Subcutaneous abdominal adipose tissue (tissue), 5 donors: ENCODE measurements around the gene GNLY.

Source experiments
- H3K27ac ChIP-seq: one replicate; pipeline ENCODE4 v1.7.0; 2013; ENCODE audit warnings: low read depth, mild to moderate bottlenecking, inconsistent platforms, low read length, moderate library complexity
- H3K27me3 ChIP-seq, 5 donors: one replicate each; pipeline ENCODE4 v1.7.0; 2013; ENCODE audit warnings: low read length in 5 of 5, inconsistent platforms in 1 of 5; ENCODE audit not compliant: control insufficient read depth in 5 of 5, insufficient read depth in 4 of 5
- H3K36me3 ChIP-seq, 5 donors: one replicate each; pipeline ENCODE4 v1.7.0; 2013; ENCODE audit warnings: low read length in 5 of 5; ENCODE audit not compliant: control insufficient read depth in 5 of 5, insufficient read depth in 5 of 5
- H3K4me1 ChIP-seq, 5 donors: one replicate each; pipeline ENCODE4 v1.7.0; 2013; ENCODE audit warnings: low read length in 5 of 5, mild to moderate bottlenecking in 3 of 5, moderate library complexity in 1 of 5; ENCODE audit not compliant: control insufficient read depth in 5 of 5, insufficient read depth in 5 of 5
- H3K4me3 ChIP-seq, 5 donors: one replicate each; pipeline ENCODE4 v1.7.0; 2013; ENCODE audit warnings: low read length in 5 of 5, low read depth in 1 of 5
- H3K9ac ChIP-seq, 5 donors: one replicate each; pipeline ENCODE4 v1.7.0; 2013; ENCODE audit warnings: low read length in 5 of 5, mild to moderate bottlenecking in 4 of 5, moderate library complexity in 3 of 5
- H3K9me3 ChIP-seq, 5 donors: one replicate each; pipeline ENCODE4 v1.7.0; 2013; ENCODE audit warnings: low read length in 5 of 5; ENCODE audit not compliant: control insufficient read depth in 5 of 5
- donor health status: healthy.
- donor health status: healthy.
- donor health status: healthy.
- donor health status: healthy.
- donor health status: healthy.

The GNLY gene

GRCh38 chr2:85706599-85707296 lies 12.6 kb downstream of the GNLY start:
- Histone ChIP-seq H3K4me1 (peaks cover 20 to 66% (median 61%) of the 10 kb centered on the region in 5 donors), H3K9ac (no peak overlapping the region), H3K27ac (peak overlapping the region; percentile 42), H3K27me3 (no peaks in the 10 kb centered on the region), H3K9me3 (no peaks in the 10 kb centered on the region), H3K36me3 (no peaks in the 10 kb centered on the region), H3K4me3 (no peak overlapping the region)

GRCh38 chr2:85707304-85707703 lies 13.1 kb downstream of the GNLY start:
- Histone ChIP-seq H3K9me3 (no peaks in the 10 kb centered on the region), H3K27ac (no peak overlapping the region), H3K27me3 (no peaks in the 10 kb centered on the region), H3K36me3 (no peaks in the 10 kb centered on the region), H3K4me1 (peaks cover 20 to 71% (median 64%) of the 10 kb centered on the region in 5 donors), H3K4me3 (no peak overlapping the region), H3K9ac (no peak overlapping the region)

- H3K9me3 ChIP-seq: no peaks in the 10 kb centered on the region
- no peaks in the 10 kb centered on the region for H3K36me3 ChIP-seq
- no peak overlapping the region for H3K4me3 ChIP-seq
- H3K4me1 ChIP-seq: peaks cover 25 to 84% (median 78%) of the 10 kb centered on the region in 5 donors
- H3K27ac ChIP-seq: peak overlapping the region; percentile 84
- no peak overlapping the region for H3K9ac ChIP-seq
- H3K27me3 ChIP-seq: no peaks in the 10 kb centered on the region
Observed at GRCh38 chr2:85708641-85709040, 14.5 kb downstream of the GNLY start.

GRCh38 chr2:85709401-85709811 lies 15.2 kb downstream of the GNLY start:
- Histone ChIP-seq H3K4me3 (no peak overlapping the region), H3K9ac (peak overlapping the region in 1 of 5 donors; percentile 39), H3K9me3 (no peaks in the 10 kb centered on the region), H3K4me1 (peaks cover 25 to 91% (median 77%) of the 10 kb centered on the region in 5 donors), H3K36me3 (no peaks in the 10 kb centered on the region), H3K27ac (peak overlapping the region; percentile 84), H3K27me3 (no peaks in the 10 kb centered on the region)

GRCh38 chr2:85710687-85711577 lies 16.8 kb downstream of the GNLY start:
- Histone ChIP-seq H3K4me1 (peaks cover 16 to 81% (median 66%) of the 10 kb centered on the region in 5 donors), H3K27ac (peak overlapping the region; percentile 84), H3K9me3 (no peaks in the 10 kb centered on the region), H3K27me3 (no peaks in the 10 kb centered on the region), H3K4me3 (peak overlapping the region in 2 of 5 donors; percentile 2 to 32), H3K9ac (peak overlapping the region in 2 of 5 donors; percentile 38 to 65), H3K36me3 (no peaks in the 10 kb centered on the region)

DNA sequence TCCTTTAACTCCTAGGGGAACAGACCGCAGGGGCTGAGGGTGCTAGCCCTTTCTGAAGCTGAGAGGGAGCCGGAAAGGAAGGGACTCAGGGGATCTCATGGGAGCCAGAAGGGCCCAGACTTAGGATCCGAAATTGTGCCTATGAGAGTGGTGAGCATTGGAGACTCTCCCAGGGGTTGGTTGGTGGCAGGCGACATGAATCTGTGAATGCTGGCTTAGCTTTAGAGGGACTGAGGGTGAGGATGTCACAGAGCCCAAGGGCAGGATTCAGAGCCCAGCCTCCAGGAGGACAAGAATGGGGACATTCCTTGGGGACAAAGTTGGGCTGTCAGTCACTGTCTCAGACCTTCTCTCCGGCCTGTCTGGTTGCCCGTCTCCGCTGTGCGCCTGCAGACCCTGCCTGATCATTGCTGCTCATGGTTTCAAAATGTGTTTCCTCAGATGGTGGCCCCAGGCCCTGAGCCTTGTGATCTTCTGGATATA lies 17.5 kb downstream of the GNLY start:
- peak overlapping the region in 2 of 5 donors; percentile 16 to 32 for H3K4me3 ChIP-seq
- peak overlapping the region; percentile 68 for H3K27ac ChIP-seq
- H3K4me1 ChIP-seq: peaks cover 11 to 74% (median 59%) of the 10 kb centered on the region in 5 donors
- peak overlapping the region in 2 of 5 donors; percentile 38 to 65 for H3K9ac ChIP-seq
- no peaks in the 10 kb centered on the region for H3K36me3 ChIP-seq
- H3K27me3 ChIP-seq: no peaks in the 10 kb centered on the region
- no peaks in the 10 kb centered on the region for H3K9me3 ChIP-seq

DNA sequence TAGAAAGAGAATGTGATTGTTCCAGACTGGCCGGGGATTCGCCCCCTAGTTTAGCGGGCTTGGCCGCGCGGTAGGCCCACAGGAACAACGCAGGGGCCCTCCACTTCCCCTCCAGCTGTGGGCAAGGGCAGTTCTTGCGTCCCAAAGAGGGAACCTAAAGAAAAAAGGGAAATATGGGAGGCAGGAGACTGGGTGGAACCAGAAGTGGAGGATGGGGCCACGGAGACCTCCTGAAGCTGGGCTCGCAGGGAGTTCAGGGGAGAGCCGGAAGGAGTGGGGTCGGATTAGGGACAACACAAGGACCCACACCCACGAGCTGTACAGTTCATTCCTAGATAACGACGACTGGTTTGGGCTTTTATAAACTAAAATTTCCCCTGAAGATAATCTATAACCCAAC lies 18.2 kb downstream of the GNLY start:
- peaks cover 10 to 67% (median 52%) of the 10 kb centered on the region in 5 donors for H3K4me1 ChIP-seq
- H3K9me3 ChIP-seq: no peaks in the 10 kb centered on the region
- H3K9ac ChIP-seq: peak overlapping the region in 2 of 5 donors; percentile 50 to 53
- H3K36me3 ChIP-seq: no peaks in the 10 kb centered on the region
- H3K27ac ChIP-seq: peak overlapping the region; percentile 68
- H3K27me3 ChIP-seq: no peaks in the 10 kb centered on the region
- H3K4me3 ChIP-seq: no peak overlapping the region

- Histone ChIP-seq H3K4me1 (peaks cover 9 to 60% (median 50%) of the 10 kb centered on the region in 5 donors), H3K36me3 (no peaks in the 10 kb centered on the region), H3K27ac (peak overlapping the region; percentile 68), H3K4me3 (no peak overlapping the region), H3K9me3 (no peaks in the 10 kb centered on the region), H3K27me3 (no peaks in the 10 kb centered on the region), H3K9ac (peak overlapping the region in 3 of 5 donors; percentile 43 to 53 (median 50))
Observed at GRCh38 chr2:85712849-85713612, 18.9 kb downstream of the GNLY start.

- Histone ChIP-seq H3K36me3 (no peaks in the 10 kb centered on the region), H3K27ac (peak overlapping the region; percentile 24), H3K4me3 (no peak overlapping the region), H3K9me3 (no peaks in the 10 kb centered on the region), H3K4me1 (peaks cover 9 to 55% (median 46%) of the 10 kb centered on the region in 5 donors), H3K9ac (peak overlapping the region in 1 of 5 donors; percentile 21), H3K27me3 (no peaks in the 10 kb centered on the region)
Observed at GRCh38 chr2:85713836-85714235, 19.7 kb downstream of the GNLY start.
